Lower leg skin (tissue), 4 donors: ENCODE measurements around the gene BCAR1. TPM values are rescaled to one million over a fixed set of nuclear protein-coding genes. Genes with fewer than 3 reads are reported as not detected.
A peak's percentile ranks its signal among the peaks of the same experiment; 100 is the strongest.

Experiments
- DNase-seq, 2 donors: peaks; one replicate each; pipeline ENCODE4 v3.0.0-alpha.2; 2019; ENCODE audit warnings: low spot score in 2 of 2
- H3K4me3 ChIP-seq: fragments of 200-600 bp; sonication (generic); 2 replicates; pipeline ENCODE4 v1.5.1; 2017; ENCODE audit warnings: mild to moderate bottlenecking, low read depth; ENCODE audit not compliant: poor library complexity, severe bottlenecking
- POLR2A ChIP-seq, 2 donors: fragments of 450-650 bp; IDR thresholded peaks; one replicate each; pipeline ENCODE4 v1.6.1; 2016 to 2017; ENCODE audit warnings: antibody characterized with exemption in 2 of 2, mild to moderate bottlenecking in 1 of 2, moderate library complexity in 1 of 2
- WGBS, 2 donors: methylation state at CpG; one replicate each; pipeline ENCODE4 v1.1.5; 2018; 5-methylcytosine and 5-hydroxymethylcytosine counted together
- intact Hi-C: fragments of 100-400 bp; cut with DNase I; formaldehyde crosslinking; loops from one replicate; pipeline ENCODE4 v1.15.0; 2023; ENCODE audit warnings: low total_unique reads
- total RNA-seq, 4 donors: library from RNA; depleted of rRNA; stranded (reverse); fragments of >200 nt; gene quantifications; one replicate each; pipeline ENCODE4 v1.1.0, GENCODE V29; 2016
- TF ChIP-seq, protein P1 (sequence below), 3 donors: fragments of 450-650 bp; IDR thresholded peaks; one replicate each; pipeline ENCODE4 v1.5.1; 2016; ENCODE audit warnings: antibody characterized with exemption in 3 of 3, mild to moderate bottlenecking in 3 of 3, moderate library complexity in 2 of 3

The BCAR1 gene
- total RNA-seq, 4 donors from 2014 or later, result 16.4 to 38.1 (median 28.8) TPM

- TF ChIP-seq, protein P1, sequence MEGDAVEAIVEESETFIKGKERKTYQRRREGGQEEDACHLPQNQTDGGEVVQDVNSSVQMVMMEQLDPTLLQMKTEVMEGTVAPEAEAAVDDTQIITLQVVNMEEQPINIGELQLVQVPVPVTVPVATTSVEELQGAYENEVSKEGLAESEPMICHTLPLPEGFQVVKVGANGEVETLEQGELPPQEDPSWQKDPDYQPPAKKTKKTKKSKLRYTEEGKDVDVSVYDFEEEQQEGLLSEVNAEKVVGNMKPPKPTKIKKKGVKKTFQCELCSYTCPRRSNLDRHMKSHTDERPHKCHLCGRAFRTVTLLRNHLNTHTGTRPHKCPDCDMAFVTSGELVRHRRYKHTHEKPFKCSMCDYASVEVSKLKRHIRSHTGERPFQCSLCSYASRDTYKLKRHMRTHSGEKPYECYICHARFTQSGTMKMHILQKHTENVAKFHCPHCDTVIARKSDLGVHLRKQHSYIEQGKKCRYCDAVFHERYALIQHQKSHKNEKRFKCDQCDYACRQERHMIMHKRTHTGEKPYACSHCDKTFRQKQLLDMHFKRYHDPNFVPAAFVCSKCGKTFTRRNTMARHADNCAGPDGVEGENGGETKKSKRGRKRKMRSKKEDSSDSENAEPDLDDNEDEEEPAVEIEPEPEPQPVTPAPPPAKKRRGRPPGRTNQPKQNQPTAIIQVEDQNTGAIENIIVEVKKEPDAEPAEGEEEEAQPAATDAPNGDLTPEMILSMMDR (IDR thresholded peaks at IDR 0.05), result no peak
- TF ChIP-seq POLR2A (IDR thresholded peaks at IDR 0.05), result no peak
- intact Hi-C loops, result loop anchor here (5.0 kb wide), 2 partner anchors 151 to 166 kb away; no protein-coding TSS in a partner anchor
- WGBS, 2 donors, result 79 to 80% methylated on average over 7 of the region's 7 CpGs
Observed at GRCh38 chr16:75236232-75236631, 15.2 kb downstream of the BCAR1 start.

DNA sequence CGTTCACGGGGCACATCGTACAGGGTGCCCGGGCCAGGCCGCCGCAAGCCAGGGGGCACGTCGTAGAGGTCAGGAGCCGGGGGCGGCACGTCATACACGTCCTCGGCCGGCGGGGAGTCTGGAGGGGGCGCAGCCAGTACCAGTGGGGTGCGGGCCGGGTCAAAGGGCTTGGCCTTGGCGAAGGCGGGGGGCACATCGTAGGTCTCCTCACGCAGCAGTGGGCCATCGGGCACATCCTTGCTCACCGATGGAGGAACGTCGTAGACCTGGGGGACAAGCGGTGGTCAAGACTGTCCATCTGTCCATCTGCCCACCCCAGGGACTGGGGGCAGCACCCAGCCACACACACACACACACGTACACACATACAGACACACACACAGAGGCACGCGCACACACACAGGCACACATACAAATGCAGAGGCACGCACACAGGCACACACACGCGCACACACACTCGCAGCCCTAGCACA, 15.7 kb downstream of the BCAR1 start:
- whole genome bisulfite sequencing, 2 donors, result 90 to 93% methylated on average over 26 to 27 of the region's 34 CpGs
- DNase-seq, result no peak
- TF ChIP-seq POLR2A (IDR thresholded peaks at IDR 0.05), result no peak
- TF ChIP-seq, protein P1 (IDR thresholded peaks at IDR 0.05), result no peak
- intact Hi-C loops, result loop anchor here (5.0 kb wide), 2 partner anchors 152 to 167 kb away; no protein-coding TSS in a partner anchor
- no peak overlapping the region for H3K4me3 ChIP-seq

More at GRCh38 chr16:75236232-75236631, 15.2 kb downstream of the BCAR1 start:
- no peak overlapping the region for H3K4me3 ChIP-seq
- no peak for DNase-seq

- no peak overlapping the region for H3K4me3 ChIP-seq
- intact Hi-C loops, result loop anchor here (5.0 kb wide), 2 partner anchors 152 to 167 kb away; no protein-coding TSS in a partner anchor
- peak in 1 of 2 donors; percentile 85 for DNase-seq
- TF ChIP-seq, protein P1 (IDR thresholded peaks at IDR 0.05), result no peak
- no peak for TF ChIP-seq POLR2A (IDR thresholded peaks at IDR 0.05)
- 83% methylated on average over 24 to 25 of the region's 48 CpGs for WGBS, 2 donors
Observed at GRCh38 chr16:75234856-75235696, 16.3 kb downstream of the BCAR1 start.

DNA sequence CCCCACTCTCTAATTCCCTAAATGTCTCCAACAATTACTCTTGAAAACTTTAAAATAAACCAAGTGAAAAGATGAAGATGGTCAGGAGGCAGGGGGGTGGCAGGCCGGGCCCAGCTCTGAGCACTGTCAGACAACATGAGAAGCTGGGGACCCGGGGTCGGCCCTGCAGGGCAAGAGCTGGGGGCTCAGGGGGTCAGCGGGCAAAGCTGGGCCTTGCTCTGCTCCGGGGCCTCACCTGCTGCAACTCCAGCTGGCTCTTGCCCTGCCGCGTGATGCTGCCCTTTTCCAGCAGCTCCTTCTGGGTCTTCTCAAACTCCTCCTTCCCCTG, 17.8 kb downstream of the BCAR1 start:
- TF ChIP-seq, protein P1 (IDR thresholded peaks at IDR 0.05), result no peak
- no peak for TF ChIP-seq POLR2A (IDR thresholded peaks at IDR 0.05)
- no peak for DNase-seq
- WGBS, 2 donors, result 48 to 51% methylated on average over 7 of the region's 7 CpGs
- intact Hi-C loops, result no loop called here
- H3K4me3 ChIP-seq, result no peak overlapping the region

DNA sequence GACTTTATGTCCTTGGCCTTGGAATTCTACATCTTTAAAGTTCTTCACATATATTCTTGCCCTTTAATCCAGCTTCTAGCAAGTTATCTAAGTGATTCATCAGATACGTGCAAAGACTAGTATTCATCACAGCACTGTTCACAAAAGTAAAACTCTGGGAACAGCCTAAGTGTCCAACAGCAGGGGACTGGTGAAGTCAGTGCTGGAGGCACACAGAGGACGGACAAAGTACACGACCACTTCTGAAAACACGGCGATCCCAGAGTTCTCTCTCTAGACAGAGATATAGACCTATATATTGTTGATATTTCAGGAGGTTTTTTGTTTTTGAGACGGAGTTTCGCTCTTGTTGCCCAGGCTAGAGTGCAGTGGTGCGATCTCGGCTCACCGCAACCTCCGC, 19.9 kb downstream of the BCAR1 start:
- intact Hi-C loops, result no loop called here
- 84% methylated on average over 11 of the region's 11 CpGs for WGBS, 2 donors
- no peak overlapping the region for H3K4me3 ChIP-seq
- TF ChIP-seq, protein P1 (IDR thresholded peaks at IDR 0.05), result no peak
- no peak for TF ChIP-seq POLR2A (IDR thresholded peaks at IDR 0.05)
- DNase-seq, result no peak
